ES-I3 (cell line): Measurements from ENCODE around the gene TMEM198.

Experiments
- H3K36me3 ChIP-seq: 2 replicates; pipeline ENCODE4 v1.6.1; 2013; ENCODE audit warnings: mild to moderate bottlenecking, low read length, control low read depth, moderate library complexity; ENCODE audit not compliant: insufficient read depth
- H3K4me1 ChIP-seq: 2 replicates; pipeline ENCODE4 v1.6.1; 2013; ENCODE audit warnings: mild to moderate bottlenecking, control low read depth, low read length; ENCODE audit not compliant: insufficient read depth
- H3K9ac ChIP-seq: 2 replicates; pipeline ENCODE4 v1.6.1; 2013; ENCODE audit warnings: low read depth, mild to moderate bottlenecking, low read length, moderate library complexity
- H3K9me3 ChIP-seq: 2 replicates; pipeline ENCODE4 v1.6.1; 2013; ENCODE audit warnings: mild to moderate bottlenecking, low read length, moderate library complexity; ENCODE audit not compliant: control insufficient read depth, insufficient read depth

TMEM198 gene

DNA sequence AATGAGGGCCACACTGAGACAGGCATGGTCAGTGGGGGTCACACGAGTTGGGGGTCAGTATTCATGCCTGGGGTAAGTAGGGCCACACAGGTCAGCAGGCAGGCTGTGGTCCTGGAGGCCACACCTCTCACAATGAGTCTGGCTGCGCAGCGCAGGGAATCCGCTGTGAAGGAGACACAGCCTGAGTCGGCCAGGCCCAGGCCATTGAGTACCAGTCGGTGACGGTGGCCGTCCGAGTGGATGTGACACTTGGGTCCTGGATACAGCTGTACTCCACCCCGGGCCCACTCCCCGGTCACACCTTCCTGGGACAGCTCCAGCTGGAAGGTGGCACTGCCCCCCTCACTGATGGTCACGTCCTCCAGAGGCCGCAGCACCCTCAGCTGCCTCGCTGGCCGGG is 10.5 kb downstream of the TMEM198 start:
- Histone ChIP-seq H3K9me3 (no peaks in the 10 kb centered on the region), H3K4me1 (peaks cover 6% of the 10 kb centered on the region; the same call in 1 of the 2 replicates), H3K36me3 (no peaks in the 10 kb centered on the region), H3K9ac (no peak overlapping the region)

- H3K9ac ChIP-seq = no peak overlapping the region
- peaks cover 19% of the 10 kb centered on the region for H3K4me1 ChIP-seq
- no peaks in the 10 kb centered on the region for H3K36me3 ChIP-seq
- H3K9me3 ChIP-seq = no peaks in the 10 kb centered on the region
Measured at GRCh38 chr2:219555956-219556355, 12.1 kb downstream of the TMEM198 start.

- Histone ChIP-seq H3K36me3 (no peaks in the 10 kb centered on the region), H3K4me1 (peaks cover 23% of the 10 kb centered on the region), H3K9ac (no peak overlapping the region), H3K9me3 (no peaks in the 10 kb centered on the region)
Measured at GRCh38 chr2:219556413-219556812, 12.6 kb downstream of the TMEM198 start.

GRCh38 chr2:219557320-219557719 is 13.5 kb downstream of the TMEM198 start:
- Histone ChIP-seq H3K9me3 (no peaks in the 10 kb centered on the region), H3K9ac (no peak overlapping the region), H3K36me3 (no peaks in the 10 kb centered on the region), H3K4me1 (peaks cover 32% of the 10 kb centered on the region)

DNA sequence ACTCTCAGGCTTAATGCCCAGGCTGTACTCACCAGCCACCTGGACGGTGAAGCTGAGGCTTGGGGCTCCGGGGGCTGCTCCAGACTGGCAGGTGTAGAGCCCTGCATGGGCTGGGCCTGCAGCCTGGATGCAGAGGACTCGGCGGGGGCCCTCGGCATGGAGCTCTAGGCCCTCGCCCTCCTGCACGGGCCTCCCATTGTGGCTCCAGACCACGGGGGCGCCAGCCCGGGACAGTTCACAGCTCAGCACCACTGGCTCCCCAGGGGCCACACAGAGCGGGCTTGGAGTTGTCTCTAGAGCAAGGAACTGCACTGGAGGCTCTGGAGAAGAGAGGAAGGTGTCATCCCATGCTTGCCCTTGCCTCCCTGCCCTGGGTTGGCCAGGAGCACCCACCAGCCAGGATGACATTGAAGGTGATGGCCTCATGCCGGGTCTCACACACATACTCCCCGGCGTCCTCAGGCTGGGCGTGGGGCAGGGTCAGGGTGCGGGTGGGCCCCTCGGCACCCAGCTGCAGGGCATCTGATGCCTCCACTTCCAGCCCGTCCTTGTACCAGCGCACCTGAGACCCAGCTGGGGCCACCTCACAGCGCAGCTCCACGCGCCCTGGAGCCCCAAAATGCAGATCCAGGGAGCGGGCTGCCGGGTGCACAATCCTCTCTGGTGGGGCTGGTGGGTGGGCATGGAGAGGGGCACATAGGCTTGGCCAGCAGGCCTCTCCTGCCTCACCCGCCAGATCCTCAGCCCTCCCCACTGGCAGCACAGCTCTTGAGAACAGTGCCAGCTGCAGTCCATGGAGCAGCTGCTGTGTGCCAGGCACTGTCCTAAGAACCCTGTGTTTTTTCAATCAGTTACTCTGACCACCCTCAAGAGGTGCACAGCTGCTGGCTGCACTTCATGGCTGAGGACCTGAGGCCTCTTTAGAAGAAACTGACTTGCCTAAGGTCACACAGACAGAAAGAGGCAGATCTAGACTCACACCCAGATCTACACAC is 14.3 kb downstream of the TMEM198 start:
- peaks cover 38% of the 10 kb centered on the region for H3K4me1 ChIP-seq
- no peaks in the 10 kb centered on the region for H3K36me3 ChIP-seq
- H3K9ac ChIP-seq = no peak overlapping the region
- no peaks in the 10 kb centered on the region for H3K9me3 ChIP-seq

DNA sequence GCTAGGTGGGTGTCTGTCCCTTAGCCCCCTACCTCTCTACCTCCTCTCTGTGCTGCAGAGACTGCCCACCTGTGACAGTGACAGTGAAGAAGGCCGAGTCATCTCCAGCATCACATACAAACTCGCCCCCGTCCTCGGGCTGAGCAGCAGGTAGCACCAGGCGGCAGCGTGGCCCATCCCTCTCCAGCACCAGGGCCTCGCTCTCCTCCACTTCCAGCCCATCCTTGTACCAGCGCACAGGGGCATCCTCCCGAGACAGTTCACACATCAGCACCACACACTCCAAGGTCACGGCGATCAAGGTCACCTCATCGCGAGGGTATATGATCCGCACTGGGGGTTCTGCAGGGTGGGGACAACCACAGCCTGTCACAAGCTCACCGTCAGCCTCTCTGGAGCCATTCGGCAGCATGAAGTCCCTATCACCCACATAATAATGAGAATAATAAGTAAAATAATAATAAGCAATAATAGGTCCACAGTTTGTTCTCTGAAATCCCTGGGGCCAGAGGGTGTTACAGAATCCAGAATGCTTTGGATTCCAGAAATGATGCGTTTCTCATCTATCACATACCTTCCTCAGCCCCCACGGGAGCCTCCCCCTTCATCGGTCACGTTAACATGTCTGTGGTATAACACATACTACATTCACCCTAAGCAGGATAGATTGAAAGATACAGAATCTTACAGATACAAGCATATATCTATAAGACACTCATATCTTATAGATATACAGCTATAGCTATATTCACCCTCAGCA is 15.5 kb downstream of the TMEM198 start:
- Histone ChIP-seq H3K9ac (no peak overlapping the region), H3K36me3 (peaks cover 4% of the 10 kb centered on the region; the same call in 1 of the 2 replicates), H3K9me3 (no peaks in the 10 kb centered on the region), H3K4me1 (peaks cover 38% of the 10 kb centered on the region)

- peaks cover 7% of the 10 kb centered on the region; the same call in 1 of the 2 replicates for H3K36me3 ChIP-seq
- H3K4me1 ChIP-seq = peaks cover 46% of the 10 kb centered on the region
- no peak overlapping the region for H3K9ac ChIP-seq
- no peaks in the 10 kb centered on the region for H3K9me3 ChIP-seq
Measured at GRCh38 chr2:219560037-219560892, 16.4 kb downstream of the TMEM198 start.

GRCh38 chr2:219560893-219561178 is 17.0 kb downstream of the TMEM198 start:
- no peak overlapping the region for H3K9ac ChIP-seq
- H3K36me3 ChIP-seq = peaks cover 7% of the 10 kb centered on the region; the same call in 1 of the 2 replicates
- peaks cover 48% of the 10 kb centered on the region for H3K4me1 ChIP-seq
- no peaks in the 10 kb centered on the region for H3K9me3 ChIP-seq

DNA sequence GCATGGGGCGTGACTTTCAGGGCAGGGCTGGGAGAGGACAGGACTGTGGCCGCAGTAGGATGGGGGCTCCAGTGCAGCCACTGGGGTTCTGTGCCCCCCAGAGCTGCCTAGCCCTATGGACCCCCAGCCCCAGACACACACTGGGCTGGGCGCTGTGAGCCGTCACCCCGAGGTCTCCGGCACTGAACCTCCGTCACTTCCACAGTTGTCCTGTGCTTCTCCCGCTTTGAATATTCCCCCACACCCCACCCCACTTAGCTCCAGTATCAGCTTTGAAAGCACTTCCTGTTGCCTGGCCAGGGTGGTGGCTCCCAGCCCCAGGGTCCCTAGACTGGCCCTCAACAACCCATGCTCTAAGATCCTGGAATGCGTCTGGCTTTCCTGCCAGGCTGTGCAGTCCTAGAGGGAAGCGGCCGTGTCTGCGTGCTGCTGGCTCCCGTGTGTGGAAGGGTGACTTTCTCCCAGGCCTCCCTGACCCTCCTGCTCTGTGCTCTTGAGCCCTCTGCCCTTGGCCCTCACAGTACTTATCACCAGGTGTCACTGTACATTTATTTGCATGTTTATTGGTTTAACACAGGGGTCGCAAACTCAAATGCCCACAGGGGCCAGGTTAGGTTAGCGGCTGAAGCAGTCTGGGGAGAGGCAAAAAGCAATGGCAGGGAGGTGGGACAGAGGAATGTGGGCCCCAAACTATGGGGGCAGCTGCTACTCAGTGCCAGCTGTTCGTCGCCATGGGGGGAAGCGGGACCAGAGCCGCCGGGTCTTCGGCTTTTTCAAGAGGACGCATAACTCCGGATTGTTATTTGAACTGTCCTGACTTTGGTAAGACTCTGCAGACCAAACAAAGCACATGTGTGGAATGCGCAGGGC is 17.6 kb downstream of the TMEM198 start:
- H3K4me1 ChIP-seq = peaks cover 53% of the 10 kb centered on the region
- H3K36me3 ChIP-seq = peaks cover 7% of the 10 kb centered on the region; the same call in 1 of the 2 replicates
- H3K9ac ChIP-seq = no peak overlapping the region
- no peaks in the 10 kb centered on the region for H3K9me3 ChIP-seq

DNA sequence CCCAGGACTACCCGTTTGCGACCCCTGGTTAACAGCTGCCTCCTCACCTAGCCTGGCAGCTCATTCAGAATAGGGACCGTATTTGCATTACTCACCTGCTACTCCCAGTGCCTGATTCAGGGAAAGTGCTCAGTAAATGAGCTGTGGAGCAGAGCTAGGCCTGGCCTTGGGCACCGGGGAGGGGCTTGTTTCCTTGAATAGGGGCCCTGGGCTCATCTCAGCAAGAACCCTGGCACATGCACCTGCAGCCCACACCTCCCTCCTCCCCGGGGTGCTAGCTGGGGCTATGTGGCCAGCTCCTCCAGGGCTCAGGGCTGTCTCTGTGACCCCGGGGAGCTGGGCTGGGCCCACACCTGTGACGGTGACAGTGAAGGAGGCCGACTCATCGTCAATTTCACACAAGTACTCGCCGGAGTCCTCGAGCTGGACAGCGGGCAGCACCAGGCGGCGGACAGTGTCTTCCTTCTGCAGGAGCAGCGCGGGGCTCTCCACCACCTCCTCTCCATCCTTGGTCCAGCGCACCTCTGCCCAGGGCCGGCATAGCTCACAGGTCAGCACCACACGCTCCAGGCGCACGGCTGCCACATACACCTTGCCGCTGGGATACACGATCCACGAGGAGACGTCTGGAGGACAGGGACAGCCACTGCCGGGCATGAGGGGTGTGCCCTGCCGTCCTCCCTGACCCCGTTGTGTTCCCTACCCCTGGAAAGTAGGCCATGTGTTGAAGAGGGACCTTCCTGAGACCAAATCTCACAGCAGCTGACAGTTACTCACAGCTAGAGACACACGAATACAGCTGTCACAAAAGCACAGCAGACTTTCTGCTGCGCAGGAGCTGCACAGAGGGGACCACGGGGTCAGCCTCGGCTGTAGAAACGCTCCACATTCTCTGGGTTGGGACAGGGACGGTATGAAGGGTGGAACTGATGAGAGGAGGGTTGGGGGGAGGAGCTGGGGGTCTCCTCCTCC is 18.5 kb downstream of the TMEM198 start:
- Histone ChIP-seq H3K9ac (no peak overlapping the region), H3K9me3 (no peaks in the 10 kb centered on the region), H3K4me1 (peaks cover 53% of the 10 kb centered on the region), H3K36me3 (peaks cover 7% of the 10 kb centered on the region)

DNA sequence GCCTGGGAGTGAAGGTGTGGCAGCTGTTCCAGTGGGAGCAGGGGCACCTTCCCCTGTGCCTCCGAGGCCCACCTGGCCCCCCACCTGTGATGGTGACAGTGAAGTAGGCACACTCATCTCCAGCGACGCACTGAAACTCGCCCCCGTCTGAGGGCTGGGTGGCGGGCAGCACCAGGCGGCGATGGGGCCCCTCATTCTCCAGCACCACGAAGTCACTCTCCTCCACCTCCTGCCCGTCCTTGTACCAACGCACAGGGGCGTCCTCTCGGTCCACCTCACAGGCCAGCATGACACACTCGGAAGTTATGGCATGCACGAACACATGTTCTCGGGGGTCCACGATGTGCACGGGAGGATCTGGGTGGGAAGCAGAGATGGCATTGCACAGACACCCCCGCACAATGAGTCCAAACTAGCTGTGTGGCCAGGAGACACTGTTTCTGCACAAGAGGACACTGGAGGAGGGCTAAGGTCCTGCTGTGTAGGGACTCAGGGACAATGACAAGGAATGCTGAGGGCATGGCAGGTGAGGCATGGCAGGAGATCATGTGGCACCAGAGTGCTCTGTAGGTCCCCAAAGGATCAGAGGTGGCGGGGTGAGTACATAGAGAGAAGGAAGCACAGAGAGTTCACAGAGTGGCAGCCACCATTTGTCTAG is 19.6 kb downstream of the TMEM198 start:
- no peak overlapping the region for H3K9ac ChIP-seq
- peaks cover 53% of the 10 kb centered on the region for H3K4me1 ChIP-seq

More for the DNA sequence above, 19.6 kb downstream of the TMEM198 start:
- peaks cover 7% of the 10 kb centered on the region for H3K36me3 ChIP-seq
- H3K9me3 ChIP-seq = no peaks in the 10 kb centered on the region
